ENCODE results near the gene GLIPR1L1.

DNA sequence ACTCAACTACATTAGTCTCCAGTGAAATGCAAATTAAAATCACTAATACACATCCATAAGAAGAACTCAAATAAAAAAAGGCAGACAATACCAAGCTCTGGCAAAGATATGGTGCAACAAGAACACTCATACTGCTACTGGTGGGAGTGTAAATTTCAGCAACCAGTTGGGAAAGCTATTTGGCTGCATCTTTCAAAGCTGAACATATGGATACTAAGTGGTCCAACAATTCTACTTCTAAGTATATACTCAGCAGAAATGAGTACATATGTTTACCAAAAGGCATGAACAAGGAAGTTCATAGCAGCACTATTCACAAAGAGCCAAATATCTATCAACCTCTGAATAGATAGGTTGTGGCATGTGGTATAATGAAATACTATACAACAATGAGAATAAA is 31.7 kb upstream of the GLIPR1L1 start:
- TF ChIP-seq, protein P1, sequence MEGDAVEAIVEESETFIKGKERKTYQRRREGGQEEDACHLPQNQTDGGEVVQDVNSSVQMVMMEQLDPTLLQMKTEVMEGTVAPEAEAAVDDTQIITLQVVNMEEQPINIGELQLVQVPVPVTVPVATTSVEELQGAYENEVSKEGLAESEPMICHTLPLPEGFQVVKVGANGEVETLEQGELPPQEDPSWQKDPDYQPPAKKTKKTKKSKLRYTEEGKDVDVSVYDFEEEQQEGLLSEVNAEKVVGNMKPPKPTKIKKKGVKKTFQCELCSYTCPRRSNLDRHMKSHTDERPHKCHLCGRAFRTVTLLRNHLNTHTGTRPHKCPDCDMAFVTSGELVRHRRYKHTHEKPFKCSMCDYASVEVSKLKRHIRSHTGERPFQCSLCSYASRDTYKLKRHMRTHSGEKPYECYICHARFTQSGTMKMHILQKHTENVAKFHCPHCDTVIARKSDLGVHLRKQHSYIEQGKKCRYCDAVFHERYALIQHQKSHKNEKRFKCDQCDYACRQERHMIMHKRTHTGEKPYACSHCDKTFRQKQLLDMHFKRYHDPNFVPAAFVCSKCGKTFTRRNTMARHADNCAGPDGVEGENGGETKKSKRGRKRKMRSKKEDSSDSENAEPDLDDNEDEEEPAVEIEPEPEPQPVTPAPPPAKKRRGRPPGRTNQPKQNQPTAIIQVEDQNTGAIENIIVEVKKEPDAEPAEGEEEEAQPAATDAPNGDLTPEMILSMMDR (conservative IDR thresholded peaks at IDR 0.05; ENCODE audit: low read length): no peak
- no peak for TF ChIP-seq EZH2phosphoT487 (IDR thresholded peaks at IDR 0.05; ENCODE audit: borderline replicate concordance)

All from Loucy (cell line).